SK-N-SH treated with all-trans-retinoic acid at 6 μM for 48 hours (cell line): ENCODE results near the gene ENDOD1.

Experiments used
- ATAC-seq: fragments of 200-7000 bp; cut with Tn5 transposase; 3 replicates; pipeline ENCODE4 v1.9.1; 2020; ENCODE audit warnings: mild to moderate bottlenecking, moderate library complexity
- ARNTL ChIP-seq: fragments of 450-650 bp; formaldehyde crosslinking; IDR thresholded peaks from 2 replicates; pipeline ENCODE4 v1.5.0; 2020; ENCODE audit warnings: low read depth, mild to moderate bottlenecking, moderate library complexity, borderline replicate concordance
- CREB5 ChIP-seq: fragments of 250-450 bp; sonication (Bioruptor Pico); IDR thresholded peaks from 2 replicates; pipeline ENCODE4 v1.5.1; 2020; ENCODE audit warnings: low read depth, mild to moderate bottlenecking, moderate library complexity
- CSDC2 ChIP-seq: fragments of 250-450 bp; sonication (Bioruptor Pico); IDR thresholded peaks from 2 replicates; pipeline ENCODE4 v1.5.0; 2020; ENCODE audit warnings: mild to moderate bottlenecking, moderate library complexity
- CSRNP3 ChIP-seq: fragments of 250-450 bp; sonication (Bioruptor Pico); IDR thresholded peaks from 2 replicates; pipeline ENCODE4 v1.5.1; 2021; ENCODE audit warnings: mild to moderate bottlenecking, moderate library complexity
- ESRRG ChIP-seq: fragments of 250-450 bp; sonication (Bioruptor Pico); IDR thresholded peaks from 2 replicates; pipeline ENCODE4 v1.6.1; 2021; ENCODE audit warnings: mild to moderate bottlenecking
- GLIS3 ChIP-seq: fragments of 250-450 bp; sonication (Bioruptor Pico); IDR thresholded peaks from 2 replicates; pipeline ENCODE4 v1.5.0; 2020; ENCODE audit warnings: mild to moderate bottlenecking, moderate library complexity
- OSR1 ChIP-seq: fragments of 250-450 bp; sonication (Bioruptor Pico); IDR thresholded peaks from 2 replicates; pipeline ENCODE4 v1.8.0; 2022; ENCODE audit warnings: moderate library complexity, mild to moderate bottlenecking, inconsistent platforms
- RARB ChIP-seq: fragments of 250-450 bp; sonication (Bioruptor Pico); IDR thresholded peaks from 2 replicates; pipeline ENCODE4 v1.8.0; 2021; ENCODE audit warnings: mild to moderate bottlenecking, moderate library complexity
- SNAI2 ChIP-seq: fragments of 250-450 bp; sonication (Bioruptor Pico); IDR thresholded peaks from 2 replicates; pipeline ENCODE4 v1.5.0; 2020; ENCODE audit warnings: mild to moderate bottlenecking, moderate library complexity
- TCF4 ChIP-seq: fragments of 250-450 bp; sonication (Bioruptor Pico); IDR thresholded peaks from 2 replicates; pipeline ENCODE4 v1.8.0; 2021; ENCODE audit warnings: mild to moderate bottlenecking, moderate library complexity, borderline replicate concordance
- TOX ChIP-seq: fragments of 250-450 bp; sonication (Bioruptor Pico); IDR thresholded peaks from 2 replicates; pipeline ENCODE4 v1.8.0; 2021; ENCODE audit warnings: mild to moderate bottlenecking, moderate library complexity, borderline replicate concordance
- TSHZ2 ChIP-seq: fragments of 250-450 bp; sonication (Bioruptor Pico); IDR thresholded peaks from 2 replicates; pipeline ENCODE4 v1.5.0; 2020; ENCODE audit warnings: mild to moderate bottlenecking, moderate library complexity
- ZC3H10 ChIP-seq: fragments of 250-450 bp; sonication (Bioruptor Pico); IDR thresholded peaks from 2 replicates; pipeline ENCODE4 v1.5.1; 2021; ENCODE audit warnings: mild to moderate bottlenecking, moderate library complexity
- ZFP3 ChIP-seq: fragments of 250-450 bp; sonication (Bioruptor Pico); IDR thresholded peaks from 2 replicates; pipeline ENCODE4 v1.5.0; 2020; ENCODE audit warnings: mild to moderate bottlenecking, moderate library complexity
- ZFP30 ChIP-seq: fragments of 450-650 bp; formaldehyde crosslinking; IDR thresholded peaks from 2 replicates; pipeline ENCODE4 v1.5.0; 2022; ENCODE audit warnings: mild to moderate bottlenecking, moderate library complexity
- ZNF565 ChIP-seq: fragments of 450-650 bp; formaldehyde crosslinking; conservative IDR thresholded peaks from 2 replicates; pipeline ENCODE4 v1.5.0; 2020; ENCODE audit warnings: low read depth, mild to moderate bottlenecking, moderate library complexity
- ZNF70 ChIP-seq: fragments of 450-650 bp; formaldehyde crosslinking; IDR thresholded peaks from 2 replicates; pipeline ENCODE4 v1.5.0; 2020; ENCODE audit warnings: mild to moderate bottlenecking, moderate library complexity
- ZNF8 ChIP-seq: fragments of 450-650 bp; formaldehyde crosslinking; IDR thresholded peaks from 2 replicates; pipeline ENCODE4 v1.5.0; 2020; ENCODE audit warnings: mild to moderate bottlenecking, moderate library complexity
- TF ChIP-seq, protein P1 (sequence below): fragments of 250-450 bp; sonication (Bioruptor Pico); IDR thresholded peaks from 2 replicates; pipeline ENCODE4 v1.8.0; 2021; ENCODE audit warnings: low read depth, mild to moderate bottlenecking, moderate library complexity, borderline replicate concordance
- TF ChIP-seq, protein P2 (sequence below): fragments of 250-450 bp; sonication (Bioruptor Pico); IDR thresholded peaks from 2 replicates; pipeline ENCODE4 v1.8.0; 2020; ENCODE audit warnings: mild to moderate bottlenecking, moderate library complexity, borderline replicate concordance

Gene ENDOD1

GRCh38 chr11:95078526-95078925 lies 11.1 kb upstream of the ENDOD1 start:
- TF ChIP-seq, protein P1, sequence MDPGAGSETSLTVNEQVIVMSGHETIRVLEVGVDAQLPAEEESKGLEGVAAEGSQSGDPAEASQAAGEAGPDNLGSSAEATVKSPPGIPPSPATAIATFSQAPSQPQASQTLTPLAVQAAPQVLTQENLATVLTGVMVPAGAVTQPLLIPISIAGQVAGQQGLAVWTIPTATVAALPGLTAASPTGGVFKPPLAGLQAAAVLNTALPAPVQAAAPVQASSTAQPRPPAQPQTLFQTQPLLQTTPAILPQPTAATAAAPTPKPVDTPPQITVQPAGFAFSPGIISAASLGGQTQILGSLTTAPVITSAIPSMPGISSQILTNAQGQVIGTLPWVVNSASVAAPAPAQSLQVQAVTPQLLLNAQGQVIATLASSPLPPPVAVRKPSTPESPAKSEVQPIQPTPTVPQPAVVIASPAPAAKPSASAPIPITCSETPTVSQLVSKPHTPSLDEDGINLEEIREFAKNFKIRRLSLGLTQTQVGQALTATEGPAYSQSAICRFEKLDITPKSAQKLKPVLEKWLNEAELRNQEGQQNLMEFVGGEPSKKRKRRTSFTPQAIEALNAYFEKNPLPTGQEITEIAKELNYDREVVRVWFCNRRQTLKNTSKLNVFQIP (CRISPR knock-in tag) = no peak
- TF ChIP-seq ESRRG = no peak
- TF ChIP-seq ZC3H10 (CRISPR knock-in tag) = no peak
- TF ChIP-seq CREB5 = no peak
- no peak for TF ChIP-seq ZNF70 (CRISPR knock-in tag)
- TF ChIP-seq, protein P2, sequence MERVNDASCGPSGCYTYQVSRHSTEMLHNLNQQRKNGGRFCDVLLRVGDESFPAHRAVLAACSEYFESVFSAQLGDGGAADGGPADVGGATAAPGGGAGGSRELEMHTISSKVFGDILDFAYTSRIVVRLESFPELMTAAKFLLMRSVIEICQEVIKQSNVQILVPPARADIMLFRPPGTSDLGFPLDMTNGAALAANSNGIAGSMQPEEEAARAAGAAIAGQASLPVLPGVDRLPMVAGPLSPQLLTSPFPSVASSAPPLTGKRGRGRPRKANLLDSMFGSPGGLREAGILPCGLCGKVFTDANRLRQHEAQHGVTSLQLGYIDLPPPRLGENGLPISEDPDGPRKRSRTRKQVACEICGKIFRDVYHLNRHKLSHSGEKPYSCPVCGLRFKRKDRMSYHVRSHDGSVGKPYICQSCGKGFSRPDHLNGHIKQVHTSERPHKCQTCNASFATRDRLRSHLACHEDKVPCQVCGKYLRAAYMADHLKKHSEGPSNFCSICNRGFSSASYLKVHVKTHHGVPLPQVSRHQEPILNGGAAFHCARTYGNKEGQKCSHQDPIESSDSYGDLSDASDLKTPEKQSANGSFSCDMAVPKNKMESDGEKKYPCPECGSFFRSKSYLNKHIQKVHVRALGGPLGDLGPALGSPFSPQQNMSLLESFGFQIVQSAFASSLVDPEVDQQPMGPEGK (CRISPR knock-in tag) = no peak
- no peak for TF ChIP-seq ZFP3
- TF ChIP-seq TSHZ2 = no peak
- TF ChIP-seq ZFP30 (CRISPR knock-in tag) = no peak
- no peak for TF ChIP-seq RARB
- no peak for TF ChIP-seq TOX (CRISPR knock-in tag)
- TF ChIP-seq ARNTL (CRISPR knock-in tag) = no peak
- no peak for TF ChIP-seq ZNF8
- TF ChIP-seq TCF4 (CRISPR knock-in tag) = no peak
- TF ChIP-seq OSR1 (CRISPR knock-in tag) = no peak
- no peak for TF ChIP-seq ZNF565 (CRISPR knock-in tag)
- TF ChIP-seq CSDC2 (CRISPR knock-in tag) = no peak
- TF ChIP-seq SNAI2 = no peak
- no peak for TF ChIP-seq CSRNP3 (CRISPR knock-in tag)
- TF ChIP-seq, all 23 proteins: peak for 0
- no peak for ATAC-seq

DNA sequence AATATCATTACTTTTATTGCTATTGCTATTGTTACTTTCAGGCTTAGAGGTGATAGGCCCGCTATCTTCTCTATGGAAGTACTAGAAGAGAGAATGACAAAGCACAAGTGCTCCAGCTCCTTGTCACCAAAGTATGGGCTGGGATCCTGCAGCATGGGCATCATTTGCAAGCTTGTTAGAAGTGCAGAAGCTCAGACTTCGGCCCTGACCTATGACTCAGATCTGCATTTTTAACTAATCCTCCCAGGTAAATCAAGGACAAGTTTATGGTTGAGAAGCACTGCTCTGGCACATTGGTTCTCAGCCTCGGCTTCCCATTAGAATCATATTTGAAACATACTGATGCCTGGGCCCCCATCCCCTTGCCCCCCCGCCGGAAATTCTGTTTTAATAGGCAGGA lies 8.6 kb upstream of the ENDOD1 start:
- TF ChIP-seq, protein P1 (CRISPR knock-in tag) = no peak
- no peak for TF ChIP-seq RARB
- no peak for TF ChIP-seq TOX (CRISPR knock-in tag)
- no peak for TF ChIP-seq CSRNP3 (CRISPR knock-in tag)
- TF ChIP-seq GLIS3 (CRISPR knock-in tag) = no peak
- TF ChIP-seq CSDC2 (CRISPR knock-in tag) = no peak
- no peak for TF ChIP-seq ESRRG
- TF ChIP-seq, protein P2 (CRISPR knock-in tag) = no peak
- no peak for TF ChIP-seq ZNF8
- no peak for TF ChIP-seq ARNTL (CRISPR knock-in tag)
- ATAC-seq = no peak
